DOHH2 (cell line): ENCODE data around the gene GALNT2.

Source experiments
- EZH2phosphoT487 ChIP-seq: fragments of 200-600 bp; sonication (generic); IDR thresholded peaks from 2 replicates; pipeline ENCODE4 v1.6.1; 2017; ENCODE audit warnings: borderline replicate concordance, mild to moderate bottlenecking, antibody characterized with exemption, low read length, moderate library complexity, mixed read lengths
- TF ChIP-seq, protein P1 (sequence below): fragments of 200-600 bp; sonication (generic); IDR thresholded peaks from one replicate; pipeline ENCODE4 v1.5.1; 2014; ENCODE audit warnings: antibody characterized with exemption, mild to moderate bottlenecking, low read depth, low read length; ENCODE audit not compliant: poor library complexity, severe bottlenecking

DNA sequence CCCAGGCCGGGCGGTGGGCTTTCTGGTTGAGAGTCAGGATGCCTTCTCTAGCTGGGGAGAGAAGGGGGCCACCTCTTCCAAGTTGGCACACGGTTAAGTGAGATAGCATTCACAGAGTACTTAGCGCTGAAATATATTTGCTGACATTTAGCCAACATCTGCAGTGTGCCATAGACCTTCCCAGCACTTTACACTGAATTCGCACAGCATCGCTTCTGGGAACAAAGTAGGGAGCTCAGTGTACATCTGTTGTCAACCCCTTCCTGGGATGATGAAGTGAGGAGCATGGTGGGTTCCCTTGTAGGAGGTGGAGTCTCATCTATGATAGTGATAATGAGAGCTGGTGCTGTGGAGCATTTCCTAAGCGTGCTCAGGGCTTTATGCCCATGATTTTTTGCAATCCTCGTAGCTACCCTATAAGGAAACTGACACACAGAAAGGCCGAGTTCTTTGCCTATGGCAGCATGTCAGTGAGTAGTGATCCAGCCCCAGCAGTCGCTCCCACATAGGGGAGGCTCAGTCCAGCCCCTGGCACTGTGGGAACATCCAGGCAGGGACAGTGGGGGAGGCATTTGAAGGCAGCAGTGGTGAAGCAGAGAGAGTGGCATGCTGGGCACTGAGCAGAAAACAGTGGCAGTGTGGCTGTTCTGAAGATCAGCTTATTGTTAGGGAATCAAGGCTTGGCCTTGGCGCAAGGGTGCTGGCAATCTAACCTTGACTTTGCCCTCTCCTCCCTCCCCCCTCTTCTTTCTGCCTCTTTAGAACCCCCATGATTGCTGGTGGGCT, 182.8 kb downstream of the GALNT2 start:
- TF ChIP-seq, protein P1, sequence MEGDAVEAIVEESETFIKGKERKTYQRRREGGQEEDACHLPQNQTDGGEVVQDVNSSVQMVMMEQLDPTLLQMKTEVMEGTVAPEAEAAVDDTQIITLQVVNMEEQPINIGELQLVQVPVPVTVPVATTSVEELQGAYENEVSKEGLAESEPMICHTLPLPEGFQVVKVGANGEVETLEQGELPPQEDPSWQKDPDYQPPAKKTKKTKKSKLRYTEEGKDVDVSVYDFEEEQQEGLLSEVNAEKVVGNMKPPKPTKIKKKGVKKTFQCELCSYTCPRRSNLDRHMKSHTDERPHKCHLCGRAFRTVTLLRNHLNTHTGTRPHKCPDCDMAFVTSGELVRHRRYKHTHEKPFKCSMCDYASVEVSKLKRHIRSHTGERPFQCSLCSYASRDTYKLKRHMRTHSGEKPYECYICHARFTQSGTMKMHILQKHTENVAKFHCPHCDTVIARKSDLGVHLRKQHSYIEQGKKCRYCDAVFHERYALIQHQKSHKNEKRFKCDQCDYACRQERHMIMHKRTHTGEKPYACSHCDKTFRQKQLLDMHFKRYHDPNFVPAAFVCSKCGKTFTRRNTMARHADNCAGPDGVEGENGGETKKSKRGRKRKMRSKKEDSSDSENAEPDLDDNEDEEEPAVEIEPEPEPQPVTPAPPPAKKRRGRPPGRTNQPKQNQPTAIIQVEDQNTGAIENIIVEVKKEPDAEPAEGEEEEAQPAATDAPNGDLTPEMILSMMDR: no peak
- TF ChIP-seq EZH2phosphoT487: no peak
